DMS114 treated with DMSO at 0.1 percent for 48 hours (cell line): ENCODE measurements around the gene LRRC8B.

Experiments
- DNase-seq: peaks from one replicate; lab custom pipeline; 2025; ENCODE audit not compliant: unreplicated experiment; lab: John Stamatoyannopoulos, UW

LRRC8B gene

GRCh38 chr1:89630048-89630447, 105.4 kb downstream of the LRRC8B start:
- DNase-seq: no peak

DNA sequence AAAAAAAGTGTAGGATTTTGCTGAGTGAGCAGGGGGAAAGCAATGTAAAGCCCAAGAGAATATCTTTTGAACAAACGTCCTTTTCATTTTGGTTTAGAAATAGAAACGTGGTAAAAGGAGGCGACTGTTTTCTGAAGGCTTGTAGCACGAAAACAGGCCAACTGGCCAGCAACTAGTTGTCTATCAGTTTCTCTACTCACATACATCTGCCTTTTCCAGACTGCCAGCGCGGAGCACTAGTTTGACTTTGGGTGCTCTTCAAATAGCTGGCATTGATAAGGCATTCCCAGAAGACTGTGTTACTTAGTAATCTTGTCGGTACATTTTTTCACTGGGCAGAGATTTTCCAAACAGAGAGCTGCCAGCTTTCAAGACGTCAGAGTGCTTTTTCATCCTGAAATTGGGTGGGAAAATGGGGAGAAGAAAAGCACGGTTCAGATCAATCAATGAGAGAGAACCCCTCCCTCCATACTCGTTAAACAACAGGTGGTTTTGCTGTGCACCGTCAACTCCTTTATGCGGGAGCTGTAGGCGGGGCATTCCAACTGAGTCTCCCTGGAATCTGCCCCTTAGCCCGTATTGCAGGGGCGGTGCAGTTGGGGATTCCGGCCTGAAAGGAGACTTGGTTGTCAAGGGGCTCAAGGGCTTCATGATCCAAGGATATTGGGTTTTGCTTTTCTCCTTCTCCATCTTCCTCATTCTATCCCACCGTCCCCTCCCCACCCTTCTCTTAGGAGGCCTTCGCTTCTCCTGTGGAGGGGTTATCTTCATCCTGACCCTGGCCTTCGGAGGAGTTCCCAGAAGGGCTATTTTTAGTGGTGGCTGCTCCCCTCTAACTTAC, 107.4 kb downstream of the LRRC8B start:
- no peak for DNase-seq

- DNase-seq: peak; percentile 64
Observed at GRCh38 chr1:89632657-89633247, 108.1 kb downstream of the LRRC8B start, which contains the start of gene LRRC8C. TSS of gene LRRC8C (plus strand) at chr1:89633120. CDS start at chr1:89686474, 53,354 bp downstream.

DNA sequence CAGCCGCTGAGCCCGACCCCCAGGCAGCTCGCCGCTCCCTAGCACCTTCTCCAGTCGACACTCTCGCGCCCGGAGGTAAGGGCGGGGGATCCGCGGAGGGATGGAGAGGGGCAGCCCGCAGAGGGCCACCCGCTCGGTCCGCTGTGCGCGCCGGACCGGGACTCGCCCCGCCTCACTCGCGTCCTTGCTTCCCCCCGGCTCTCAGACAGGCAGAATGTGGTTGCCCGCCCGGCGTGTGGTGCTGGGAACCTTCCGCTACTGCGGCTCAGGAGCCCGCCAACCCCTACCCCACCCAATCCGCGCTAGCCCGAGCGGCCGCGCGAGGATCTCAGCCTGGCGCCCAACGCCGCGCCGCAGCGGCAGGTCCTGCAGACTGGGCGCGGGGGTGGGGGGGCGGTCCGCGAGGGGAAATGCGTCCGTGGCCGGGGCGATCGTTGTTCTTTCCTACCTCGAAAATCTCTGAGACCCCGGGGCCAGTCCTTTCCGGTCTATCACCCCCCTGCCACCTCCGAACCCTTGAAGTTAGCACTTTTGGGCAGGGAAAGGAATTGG, 108.7 kb downstream of the LRRC8B start:
- peak; percentile 37 for DNase-seq

- DNase-seq: no peak
Observed at GRCh38 chr1:89633800-89634625, 109.4 kb downstream of the LRRC8B start.

- DNase-seq: no peak
Observed at GRCh38 chr1:89635825-89636815, 111.5 kb downstream of the LRRC8B start.

DNA sequence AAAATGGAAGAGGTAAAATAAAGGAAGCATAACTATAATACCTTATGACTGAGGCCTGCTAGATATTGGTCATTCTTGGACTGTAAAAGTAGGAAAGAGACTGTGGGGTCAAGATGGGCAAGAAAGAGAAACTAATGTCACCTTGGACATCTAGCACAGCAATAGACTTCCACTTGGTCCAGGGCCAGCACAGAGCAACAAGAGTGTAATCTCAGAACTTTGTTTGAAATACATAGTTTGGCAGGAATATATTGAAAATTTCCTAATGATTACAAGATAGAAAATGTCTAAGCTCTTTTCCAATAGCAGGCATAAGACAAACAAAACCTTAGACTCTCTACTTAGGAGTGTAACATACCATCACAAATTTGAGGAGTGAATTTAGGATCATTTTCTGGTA, 112.9 kb downstream of the LRRC8B start:
- DNase-seq: no peak

DNA sequence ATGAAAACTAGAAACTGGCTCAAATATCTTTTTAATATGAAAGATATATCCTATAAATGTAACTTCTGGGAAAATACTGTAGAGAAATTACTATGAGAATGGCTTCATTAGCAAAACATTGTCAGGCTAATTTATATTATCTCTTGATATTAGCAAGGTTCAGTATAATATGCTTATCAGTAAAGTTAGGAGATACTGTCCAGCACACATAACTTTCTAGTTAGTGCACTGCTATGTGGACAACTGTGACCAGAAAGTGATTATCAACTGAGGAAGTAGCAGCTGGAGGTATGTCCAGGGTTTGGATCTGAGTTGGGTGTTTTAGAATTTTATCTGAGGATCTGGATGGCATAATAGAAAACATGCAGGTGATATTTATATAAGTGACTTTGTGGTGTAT, 115.8 kb downstream of the LRRC8B start:
- DNase-seq: no peak

- no peak for DNase-seq
Observed at GRCh38 chr1:89641781-89642180, 117.2 kb downstream of the LRRC8B start.

DNA sequence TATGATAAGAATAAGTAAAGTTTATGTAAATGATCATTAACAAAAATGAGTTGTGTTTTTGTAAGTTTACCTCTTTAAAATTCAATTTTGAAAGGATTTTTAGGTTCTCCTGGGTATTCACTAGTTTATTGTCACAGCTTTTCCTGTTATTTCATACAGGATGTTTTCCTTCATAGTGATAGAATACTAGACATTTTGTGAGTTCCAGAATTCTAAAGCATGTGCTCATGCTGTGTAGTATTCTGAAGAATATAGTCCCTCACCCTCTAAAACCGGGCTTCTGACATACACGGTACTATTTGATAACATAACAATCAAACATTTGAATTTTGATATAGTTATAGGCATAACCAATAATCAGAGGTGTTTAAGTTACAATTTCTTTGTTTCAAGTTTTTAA, 118.9 kb downstream of the LRRC8B start:
- no peak for DNase-seq

DNA sequence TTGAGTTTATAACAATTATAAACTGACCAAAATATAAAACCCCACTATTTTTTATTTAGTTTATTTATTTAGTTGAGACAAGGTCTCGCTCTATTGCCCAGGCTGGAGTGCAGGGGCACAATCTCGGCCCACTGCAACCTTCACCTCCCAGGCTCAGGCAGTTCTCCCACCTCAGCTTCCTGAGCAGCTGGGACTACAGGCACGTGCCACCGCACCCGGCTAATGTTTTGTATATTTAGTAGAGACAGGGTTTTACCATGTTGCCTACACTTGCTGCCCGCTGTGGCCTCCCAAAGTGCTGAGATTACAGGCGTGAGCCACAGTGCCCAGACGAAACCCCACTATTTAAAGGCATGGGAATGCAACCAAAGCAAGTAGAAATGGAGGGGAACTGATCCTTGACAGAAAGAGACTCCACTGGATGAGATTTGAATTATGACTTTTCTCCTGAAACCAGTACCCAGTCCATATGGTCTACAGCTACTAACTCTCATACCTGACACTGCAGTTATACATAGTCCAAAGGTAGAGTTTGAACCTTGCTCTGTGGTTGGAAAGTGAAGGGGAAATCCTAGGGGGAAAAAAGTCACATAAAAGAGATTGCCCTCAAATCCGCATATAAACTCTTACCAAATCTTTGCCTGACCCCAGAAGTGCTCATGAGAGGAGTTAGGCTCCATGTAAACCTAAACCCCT, 119.6 kb downstream of the LRRC8B start:
- DNase-seq: no peak

DNA sequence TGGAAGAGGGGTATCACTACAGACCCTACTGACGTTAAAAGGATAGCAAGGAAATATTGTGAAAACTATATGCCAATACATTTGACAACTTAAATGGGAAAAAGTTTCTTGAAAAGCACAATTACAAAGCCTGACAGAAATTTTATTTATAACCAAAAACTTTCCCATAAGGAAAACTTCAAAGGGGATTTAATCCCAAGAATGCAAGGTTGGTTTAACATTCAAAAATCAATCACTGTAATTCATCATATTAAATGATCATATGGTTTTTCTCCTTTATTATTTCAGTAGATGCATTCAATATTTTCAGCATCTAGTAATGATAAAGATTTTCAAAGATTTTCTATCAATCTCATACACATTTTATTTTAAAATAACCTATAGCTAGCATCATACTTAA, 121.6 kb downstream of the LRRC8B start:
- no peak for DNase-seq
